Fibroblast of peridontal ligament (primary cell): ENCODE results near the gene LDLRAD3.

Experiments
- DNase-seq: peaks from one replicate; pipeline ENCODE4 v3.0.0-alpha.2; 2010; ENCODE audit errors: extremely low read depth

LDLRAD3 gene

DNA sequence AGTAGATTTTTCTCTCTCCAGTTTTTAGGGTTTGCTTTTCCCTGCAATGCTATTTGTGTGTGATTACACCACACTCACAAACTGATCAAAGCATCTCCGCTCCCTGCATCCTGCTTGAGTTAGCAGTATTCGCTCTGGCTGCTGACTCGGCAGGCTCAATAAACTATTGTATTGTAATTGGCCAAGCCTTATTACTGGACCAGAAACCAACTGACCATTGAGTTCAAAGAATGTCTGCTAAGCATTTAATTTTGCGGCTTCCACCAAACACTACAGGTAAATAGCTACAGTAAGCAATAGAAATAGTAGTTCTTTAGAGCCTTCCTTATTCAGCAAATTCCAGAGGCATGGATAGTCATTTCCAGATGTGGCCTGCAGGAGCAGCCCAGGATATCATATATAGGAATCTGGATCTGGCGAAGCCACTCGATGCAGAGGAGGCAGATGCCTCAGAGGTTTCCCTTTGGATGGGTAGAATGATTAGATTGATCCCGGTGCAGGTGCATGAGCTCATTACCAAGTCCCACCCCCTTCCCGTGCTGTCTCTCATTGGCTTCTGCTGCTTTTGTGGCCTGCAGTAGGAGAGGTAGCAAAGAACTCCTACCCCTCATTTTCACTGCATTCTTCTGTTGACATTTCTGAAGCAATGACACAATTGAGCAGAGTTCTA lies 268.0 kb downstream of the LDLRAD3 start:
- no peak for DNase-seq

DNA sequence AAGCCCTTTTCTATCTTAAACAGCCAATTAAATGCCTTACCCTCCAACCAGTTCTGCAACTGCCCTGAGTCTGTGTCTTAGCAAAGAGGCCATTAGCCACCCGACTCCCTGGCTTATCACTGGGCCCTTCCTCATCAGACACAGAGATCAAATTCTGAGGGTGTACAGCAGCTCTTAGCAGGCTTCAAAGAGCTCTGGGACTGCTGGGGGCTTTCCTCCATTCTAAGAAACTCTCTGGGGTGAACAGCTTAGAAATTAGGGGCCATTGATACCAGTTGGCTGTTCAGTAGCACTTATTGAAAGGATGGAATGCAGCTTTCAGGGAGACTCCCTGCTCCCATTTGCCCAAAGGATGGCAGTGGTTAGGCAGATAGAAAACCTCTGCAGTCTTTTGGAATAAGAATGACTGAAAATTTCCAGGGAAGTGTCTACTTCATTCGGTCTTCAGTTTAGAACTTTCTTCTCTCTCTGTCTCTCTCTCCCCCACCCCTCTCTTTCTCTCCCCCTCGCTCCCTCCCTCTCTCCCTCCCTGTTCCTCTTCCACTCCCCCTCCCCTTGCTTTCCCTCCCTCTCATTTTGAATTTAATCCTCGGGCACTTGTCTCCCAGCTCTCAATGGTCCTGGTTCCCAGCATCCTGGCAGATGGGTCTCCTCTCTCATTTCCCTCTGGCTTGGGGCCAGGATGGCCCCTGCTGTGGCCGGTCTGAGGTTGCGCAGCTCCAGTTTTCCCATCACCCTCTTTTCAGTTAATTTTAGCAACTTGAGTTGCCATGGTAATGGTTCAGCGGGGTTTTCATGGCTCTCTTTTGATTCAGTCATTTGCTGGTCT lies 268.9 kb downstream of the LDLRAD3 start:
- no peak for DNase-seq

DNA sequence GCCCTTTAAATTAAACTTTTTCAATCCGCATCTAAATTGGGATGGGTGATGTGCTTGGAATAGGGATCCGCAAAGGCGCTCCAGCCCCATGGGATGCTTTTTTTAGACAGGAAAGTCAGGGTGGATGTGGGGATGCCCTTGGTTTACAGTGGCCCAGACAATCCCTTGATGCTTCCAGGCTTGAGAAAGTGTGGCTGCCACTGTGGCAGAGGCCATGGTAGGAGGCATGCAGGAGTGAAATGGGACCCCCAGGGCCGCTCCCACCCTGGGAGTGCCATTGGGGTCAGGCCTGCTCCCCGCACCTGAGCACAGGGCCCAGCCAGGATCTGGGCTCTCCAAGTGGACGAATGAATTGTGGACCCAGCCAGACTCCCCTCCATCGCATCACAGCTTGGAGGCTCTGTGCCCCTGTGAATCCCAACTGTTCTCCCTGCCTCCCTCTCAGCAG lies 269.6 kb downstream of the LDLRAD3 start:
- DNase-seq: no peak

DNA sequence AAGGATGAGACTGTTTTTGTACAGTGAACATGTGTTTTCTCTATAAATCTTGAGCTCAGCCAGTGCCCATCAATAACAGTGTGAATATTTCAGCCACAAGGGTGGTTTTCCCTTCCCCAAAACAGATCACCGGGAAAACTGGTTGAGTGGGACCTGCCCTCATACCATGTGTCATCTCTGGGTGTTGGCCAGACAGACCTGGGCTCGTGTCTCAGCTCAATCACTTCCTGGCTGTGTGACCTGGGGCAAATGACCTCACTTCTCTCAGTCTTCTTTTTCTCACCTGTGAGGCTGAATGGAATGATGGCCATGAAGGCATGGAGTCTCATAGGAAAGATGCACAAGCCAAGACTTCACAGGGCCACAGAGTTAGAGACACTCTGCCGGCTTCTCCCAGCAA lies 270.6 kb downstream of the LDLRAD3 start:
- no peak for DNase-seq

DNA sequence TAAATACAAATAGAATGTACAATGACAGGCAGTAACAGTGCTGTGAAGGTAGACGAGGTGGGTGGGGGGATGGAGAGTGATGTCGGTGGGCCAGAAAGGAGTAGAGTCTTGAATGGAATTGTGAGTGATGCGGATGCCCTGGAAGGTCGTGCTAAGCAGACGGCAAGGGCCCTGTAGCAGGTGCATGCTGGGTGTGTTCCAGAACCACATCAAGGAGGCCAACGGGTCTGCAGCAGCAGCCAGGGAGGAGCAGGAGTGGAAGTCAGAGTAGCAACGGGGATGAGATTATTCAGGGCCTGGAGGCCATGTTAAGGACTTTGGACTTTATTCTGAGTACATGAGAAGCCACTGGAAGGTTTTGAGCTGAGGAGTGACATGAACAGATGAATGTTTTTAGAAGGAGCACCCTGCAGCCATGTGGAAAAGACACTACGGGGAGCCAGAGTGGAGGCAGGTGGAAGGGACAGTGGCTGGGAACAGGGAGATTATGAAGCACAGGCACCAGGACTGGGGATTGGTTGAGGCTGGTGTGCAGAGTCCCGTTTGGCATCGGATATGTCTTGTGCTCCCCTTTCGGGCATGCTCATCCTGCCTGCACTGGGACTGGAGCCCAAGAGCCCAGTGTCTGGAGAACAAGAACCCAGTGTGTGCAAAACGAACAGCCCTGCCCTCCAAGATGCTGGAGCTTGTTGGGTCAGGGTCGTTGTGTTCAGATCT lies 271.3 kb downstream of the LDLRAD3 start:
- no peak for DNase-seq

DNA sequence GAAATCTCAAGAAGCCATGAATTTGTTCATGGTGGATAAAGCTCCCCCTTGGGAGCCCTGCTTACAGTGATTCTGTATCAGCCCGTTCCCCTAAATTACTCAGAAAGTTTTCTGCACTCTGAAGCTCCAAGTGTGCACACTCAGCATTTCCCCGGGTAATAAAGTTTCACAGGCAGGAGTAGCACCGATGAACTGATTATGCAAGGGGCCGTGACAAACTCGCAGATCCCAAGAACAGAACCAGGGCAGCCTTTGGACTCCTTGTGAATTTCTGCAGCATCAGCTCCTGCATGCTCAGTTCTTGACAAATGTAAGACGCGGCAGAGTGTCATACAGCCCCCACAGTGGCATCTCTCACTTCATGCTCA lies 271.8 kb downstream of the LDLRAD3 start:
- no peak for DNase-seq

DNA sequence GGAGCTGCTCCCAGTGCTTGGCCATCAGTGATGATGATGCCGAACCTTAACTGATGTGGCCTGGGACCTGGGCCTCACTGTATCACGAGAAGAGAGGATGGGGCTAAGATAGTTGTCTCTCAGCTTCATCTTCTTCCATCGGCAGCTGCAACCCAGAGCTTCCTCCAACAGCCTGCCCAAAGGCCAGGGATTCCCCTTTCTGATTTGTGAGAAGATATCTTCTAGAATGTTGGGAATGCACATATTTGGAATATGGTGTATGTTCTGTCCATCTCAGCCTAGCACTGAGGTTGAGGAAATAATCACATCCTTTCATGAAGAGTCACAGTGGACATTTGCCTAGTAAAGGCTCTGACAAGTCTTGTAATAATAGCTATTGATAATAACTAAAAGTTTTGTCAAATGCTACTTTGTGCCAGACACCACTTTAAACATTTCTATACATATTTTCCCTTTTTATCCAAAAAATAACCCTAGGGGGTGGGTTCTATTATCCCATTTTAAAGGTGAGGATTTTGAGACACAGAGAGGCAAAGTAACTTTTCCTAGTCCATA lies 272.3 kb downstream of the LDLRAD3 start:
- DNase-seq: no peak

DNA sequence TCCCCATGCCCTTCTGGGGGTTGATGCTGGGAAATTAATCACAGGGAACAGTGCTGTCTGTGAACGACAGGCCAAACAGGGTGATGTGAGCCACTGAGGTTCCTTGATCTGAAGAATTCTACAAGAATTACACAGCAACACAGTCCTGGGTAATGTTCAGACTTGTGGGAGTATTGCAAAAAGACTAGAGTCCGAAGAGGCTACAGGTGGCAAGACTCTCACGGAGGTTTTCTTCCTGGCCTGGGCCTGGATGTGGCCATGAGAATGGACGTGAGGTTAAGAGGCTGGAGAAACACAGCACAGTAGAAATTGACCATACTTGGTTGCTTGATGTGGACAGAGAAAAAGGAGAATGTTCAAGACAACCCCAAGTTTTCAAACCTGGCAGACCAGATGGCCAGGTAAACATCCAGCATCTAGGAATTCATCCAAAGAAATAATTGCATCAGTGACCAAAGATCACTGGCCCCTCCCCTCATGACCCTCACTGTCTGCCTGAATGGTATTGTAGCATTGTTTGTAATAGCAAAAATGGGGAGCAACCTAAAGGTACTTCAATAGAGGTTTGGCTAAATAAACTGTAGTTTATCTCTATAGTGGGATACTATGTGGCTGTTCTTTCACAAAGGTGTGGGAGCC lies 274.5 kb downstream of the LDLRAD3 start:
- no peak for DNase-seq

DNA sequence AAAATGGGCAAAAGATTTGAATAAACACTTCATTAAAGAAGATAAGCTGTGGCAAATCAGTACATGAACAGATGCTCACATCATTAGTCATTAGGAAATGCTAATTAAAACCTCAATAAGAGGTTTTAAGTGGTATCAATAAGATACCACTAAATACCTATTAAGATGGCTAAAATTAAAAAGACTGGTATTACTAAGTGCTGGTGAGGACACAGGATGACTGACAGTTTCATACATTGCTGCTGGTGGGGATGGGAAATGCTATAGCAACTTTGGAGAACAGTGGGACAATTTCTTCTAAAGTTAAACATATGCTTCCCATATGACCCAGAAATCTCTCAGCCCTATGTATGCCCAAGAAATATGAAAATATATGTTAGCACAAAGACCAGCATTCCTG lies 276.1 kb downstream of the LDLRAD3 start:
- DNase-seq: no peak

DNA sequence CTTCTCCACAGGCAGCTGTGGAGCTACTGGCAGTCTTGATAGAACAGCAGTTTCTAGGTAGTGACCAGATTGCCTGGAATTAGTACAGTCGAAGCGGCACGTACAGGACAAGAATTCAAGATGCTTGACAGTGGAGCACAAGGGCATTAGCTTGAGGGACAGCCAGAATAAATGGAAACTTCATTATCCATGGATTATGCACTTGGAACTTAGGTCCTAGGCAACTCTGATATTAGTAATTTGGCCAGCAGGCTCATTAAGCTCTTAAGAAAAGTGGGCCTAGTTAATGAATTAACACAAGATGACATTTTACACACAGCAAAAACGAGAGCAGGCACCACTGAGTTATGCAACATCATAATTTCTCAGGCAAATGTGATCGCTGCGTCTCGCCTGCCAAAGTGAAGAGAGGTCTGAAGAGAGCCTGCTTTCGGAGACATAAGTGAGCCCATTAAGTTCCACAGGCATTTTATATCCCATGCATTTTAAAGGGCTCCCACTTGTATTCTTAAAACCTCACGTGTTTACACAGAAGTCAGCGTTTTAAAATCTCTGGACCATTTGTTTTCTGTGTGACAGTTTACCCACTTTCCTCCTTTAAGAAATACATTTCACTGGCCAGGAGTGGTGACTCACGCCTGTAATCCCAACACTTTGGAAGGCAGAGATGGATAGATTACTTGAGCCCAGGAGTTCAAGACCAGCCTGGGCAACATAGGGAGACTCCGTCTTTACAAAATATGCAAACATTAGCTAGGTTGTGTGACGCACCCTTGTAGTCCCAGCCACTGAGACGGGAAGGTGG lies 279.2 kb downstream of the LDLRAD3 start:
- DNase-seq: peak; percentile 18

DNA sequence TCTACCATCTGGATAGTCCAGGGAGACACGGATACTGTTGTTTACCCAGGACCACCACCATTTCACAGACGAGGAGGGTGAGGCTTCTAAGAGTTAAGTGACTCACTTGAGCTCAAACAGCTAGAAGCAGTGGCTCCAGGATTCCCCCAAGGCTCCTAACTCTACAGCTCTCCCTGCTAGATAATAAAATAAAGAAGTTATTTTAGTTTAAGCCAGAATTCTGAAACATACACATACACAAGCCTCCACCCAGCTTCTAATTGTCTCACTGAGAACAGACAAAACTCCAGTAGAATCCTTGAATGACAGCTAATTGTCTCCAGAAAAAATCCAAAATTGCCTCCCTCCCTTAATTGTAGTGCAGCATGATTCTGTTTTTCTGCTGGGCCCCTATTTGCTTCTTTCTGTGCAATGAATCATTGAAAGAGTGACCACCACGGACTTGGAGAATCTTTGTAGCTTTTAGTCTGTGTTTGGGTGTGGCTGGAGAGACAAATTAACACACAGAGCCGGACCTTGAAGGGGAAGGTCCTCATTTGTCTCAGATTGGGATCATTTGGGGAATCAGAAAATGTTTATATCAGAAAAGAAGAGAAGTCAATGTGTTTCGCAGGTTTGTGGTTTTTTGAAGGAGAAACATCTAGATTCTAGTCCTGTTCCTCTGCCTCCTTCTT lies 280.5 kb downstream of the LDLRAD3 start:
- no peak for DNase-seq

DNA sequence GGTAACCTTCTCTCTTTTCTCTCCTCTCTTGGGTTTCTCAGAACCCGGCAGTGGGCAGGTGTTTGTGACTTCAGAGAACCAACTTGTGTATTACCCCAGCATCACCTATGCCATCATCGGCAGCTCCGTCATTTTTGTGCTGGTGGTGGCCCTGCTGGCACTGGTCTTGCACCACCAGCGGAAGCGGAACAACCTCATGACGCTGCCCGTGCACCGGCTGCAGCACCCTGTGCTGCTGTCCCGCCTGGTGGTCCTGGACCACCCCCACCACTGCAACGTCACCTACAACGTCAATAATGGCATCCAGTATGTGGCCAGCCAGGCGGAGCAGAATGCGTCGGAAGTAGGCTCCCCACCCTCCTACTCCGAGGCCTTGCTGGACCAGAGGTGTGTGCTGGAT lies 283.2 kb downstream of the LDLRAD3 start:
- no peak for DNase-seq

DNA sequence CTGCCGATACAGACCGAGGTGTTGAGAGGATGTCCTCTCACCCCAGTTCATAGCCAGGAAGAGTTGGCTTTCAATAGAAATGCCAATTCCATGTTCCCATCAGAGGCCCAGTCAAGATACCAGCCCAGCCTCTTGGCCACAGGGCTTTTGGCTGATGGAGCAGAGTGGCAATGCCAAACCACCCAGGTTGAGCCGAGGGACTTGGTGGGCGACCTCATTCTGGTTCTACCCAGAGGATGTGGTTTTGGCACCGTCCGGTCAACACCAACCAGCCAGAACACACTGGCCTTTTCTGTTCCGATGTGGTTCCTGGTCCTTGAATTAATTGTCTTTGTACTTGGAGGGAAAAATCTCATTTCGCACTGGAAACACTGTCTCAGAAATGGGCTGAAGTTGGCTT lies 284.8 kb downstream of the LDLRAD3 start:
- no peak for DNase-seq

DNA sequence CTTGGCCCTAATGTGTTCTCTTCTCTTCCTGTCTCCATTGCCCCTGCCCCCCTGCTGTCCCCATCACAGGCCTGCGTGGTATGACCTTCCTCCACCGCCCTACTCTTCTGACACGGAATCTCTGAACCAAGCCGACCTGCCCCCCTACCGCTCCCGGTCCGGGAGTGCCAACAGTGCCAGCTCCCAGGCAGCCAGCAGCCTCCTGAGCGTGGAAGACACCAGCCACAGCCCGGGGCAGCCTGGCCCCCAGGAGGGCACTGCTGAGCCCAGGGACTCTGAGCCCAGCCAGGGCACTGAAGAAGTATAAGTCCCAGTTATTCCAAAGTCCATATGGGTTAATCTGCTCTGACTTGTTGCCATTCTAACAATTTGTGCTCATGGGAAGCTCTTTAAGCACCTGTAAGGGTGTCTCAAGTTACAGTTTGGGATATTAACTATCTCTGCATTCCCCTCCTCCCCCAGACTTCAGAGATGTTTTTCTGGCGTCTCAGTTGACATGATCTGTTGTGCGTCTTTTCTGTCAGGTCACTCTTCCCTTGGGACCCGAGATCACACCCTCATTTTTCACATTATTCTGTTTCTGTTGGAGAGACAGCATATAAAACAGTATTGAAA lies 285.3 kb downstream of the LDLRAD3 start:
- no peak for DNase-seq

DNA sequence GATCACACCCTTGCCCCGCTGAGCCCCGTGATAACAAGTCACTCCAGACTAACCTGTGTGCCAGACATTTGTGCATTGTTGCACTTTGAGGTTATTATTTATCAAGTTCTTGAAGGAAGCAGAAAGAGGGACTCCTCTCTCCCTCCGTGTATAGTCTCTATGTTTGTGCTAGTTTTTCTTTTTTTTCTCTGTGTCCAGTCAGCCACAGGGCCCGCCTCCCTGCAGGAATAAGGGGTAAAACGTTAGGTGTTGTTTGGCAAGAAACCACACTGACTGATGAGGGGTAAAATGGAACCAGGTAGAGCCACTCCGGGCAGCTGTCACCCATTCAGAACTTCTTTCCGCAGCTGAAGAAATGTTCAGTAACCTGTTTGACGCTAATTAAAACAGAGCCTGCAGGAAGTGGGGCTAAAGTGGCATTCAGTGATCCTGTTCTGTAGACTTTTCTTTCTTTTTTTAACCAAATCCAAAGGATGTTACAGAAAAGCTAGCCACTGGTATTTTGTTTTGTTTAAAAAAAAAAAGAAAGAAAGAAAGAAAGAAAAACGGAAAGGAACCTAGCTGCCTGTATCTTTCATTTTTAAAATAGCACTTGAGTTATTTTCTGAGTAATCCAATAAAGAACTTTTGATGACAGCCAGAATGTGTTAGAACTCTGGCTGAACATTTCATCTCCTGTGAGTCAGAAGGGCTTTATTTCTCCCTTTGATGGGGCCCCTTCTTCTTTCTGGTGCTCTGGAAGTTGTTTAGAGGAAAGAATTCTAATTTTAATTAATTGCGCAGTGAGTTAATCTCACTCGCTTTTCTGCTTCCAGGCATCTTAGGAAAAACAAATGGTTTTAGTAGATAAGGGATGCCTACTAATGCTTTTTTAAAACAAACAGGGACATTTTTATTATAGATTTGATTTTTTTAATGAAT lies 287.2 kb downstream of the LDLRAD3 start:
- DNase-seq: peak; percentile 31

DNA sequence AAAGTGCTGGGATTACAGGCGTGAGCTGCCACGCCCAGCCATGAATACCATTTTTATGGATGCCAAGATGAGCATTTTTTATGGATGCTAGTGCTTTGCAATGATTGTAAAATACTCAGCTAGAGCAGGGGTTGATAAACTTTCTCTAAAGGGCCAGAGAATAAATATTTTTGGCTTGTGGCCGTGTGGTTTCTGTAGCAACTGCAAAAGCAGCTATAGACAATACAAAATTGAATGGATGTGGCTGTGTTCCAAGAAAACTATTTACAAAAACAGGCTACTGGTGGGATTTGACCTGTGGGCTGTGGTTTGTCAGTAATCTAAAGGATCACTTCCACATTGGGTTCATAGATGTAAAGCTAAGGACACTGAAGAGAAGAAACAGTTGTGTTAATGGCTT lies 289.3 kb downstream of the LDLRAD3 start:
- DNase-seq: peak; percentile 67

DNA sequence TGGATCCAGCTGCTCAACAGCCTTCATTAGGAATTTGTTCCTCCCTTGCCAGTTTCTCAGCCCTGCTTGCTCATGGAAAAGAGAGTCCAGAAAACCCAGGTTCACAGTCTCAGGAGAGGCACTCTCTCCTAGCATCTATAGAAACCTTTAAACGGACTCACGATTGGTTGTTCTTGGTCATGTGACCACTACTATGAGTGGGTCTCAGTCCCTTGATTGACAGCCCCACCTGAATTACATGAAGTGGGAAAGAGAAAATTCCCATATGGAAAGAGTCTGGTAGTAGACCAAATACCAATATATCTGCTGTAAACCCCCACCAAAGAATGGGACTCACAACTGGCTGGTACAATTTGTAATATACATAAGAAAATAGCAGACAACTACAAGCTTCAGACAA lies 291.0 kb downstream of the LDLRAD3 start:
- no peak for DNase-seq

DNA sequence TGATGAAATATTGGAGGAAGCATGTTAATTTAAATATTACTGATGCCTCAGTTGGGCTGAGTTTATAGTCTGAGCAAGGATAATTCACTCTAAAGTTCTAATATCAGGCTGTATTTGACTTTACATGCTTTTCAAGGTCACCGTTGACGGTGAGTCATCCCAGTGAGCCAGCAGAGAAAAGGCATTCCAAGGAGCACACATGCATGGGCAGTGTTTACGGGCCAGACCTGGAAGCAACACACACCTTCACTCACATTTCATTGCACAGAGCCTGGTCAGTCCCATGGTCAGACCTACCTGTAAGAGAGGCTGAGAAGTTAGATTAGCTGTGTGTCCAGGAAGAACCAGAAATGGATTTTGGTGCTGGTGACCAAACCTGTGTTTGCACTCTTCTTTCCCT lies 291.9 kb downstream of the LDLRAD3 start:
- no peak for DNase-seq

DNA sequence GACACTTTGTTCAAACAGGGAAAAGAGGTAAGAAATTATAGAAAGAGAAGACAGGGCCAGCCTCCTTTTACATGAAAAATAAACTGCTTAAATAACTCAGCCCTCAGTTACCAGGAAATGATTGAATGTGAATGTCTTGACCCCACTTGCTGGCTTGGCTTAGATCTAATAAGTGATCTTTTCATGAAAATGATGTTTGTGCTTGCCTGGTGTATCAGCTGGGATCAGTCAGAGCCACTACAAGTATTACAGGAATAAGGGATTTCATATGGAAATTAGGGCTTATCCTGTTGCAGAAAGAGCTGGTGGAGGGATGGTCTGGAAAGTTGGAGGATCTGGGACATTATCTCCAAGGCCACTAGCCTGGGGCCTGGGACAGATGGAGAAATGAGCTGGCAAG lies 293.5 kb downstream of the LDLRAD3 start:
- DNase-seq: no peak
